GM12874 (cell line): ENCODE measurements around the gene NLN.

Experiments
- CTCF ChIP-seq: IDR thresholded peaks from 2 replicates; pipeline ENCODE4 v1.5.1; 2011; ENCODE audit warnings: low read depth, mild to moderate bottlenecking, control low read depth, low read length, moderate library complexity; ENCODE audit not compliant: insufficient read depth

NLN gene

GRCh38 chr5:65831276-65831675 lies 109.3 kb downstream of the NLN start:
- no peak for TF ChIP-seq CTCF

GRCh38 chr5:65832152-65832551 lies 110.1 kb downstream of the NLN start:
- no peak for TF ChIP-seq CTCF

GRCh38 chr5:65832603-65833228 lies 110.7 kb downstream of the NLN start:
- TF ChIP-seq CTCF: no peak

- no peak for TF ChIP-seq CTCF
Measured at GRCh38 chr5:65833780-65834179, 111.8 kb downstream of the NLN start.

- TF ChIP-seq CTCF: no peak
Measured at GRCh38 chr5:65834306-65834705, 112.3 kb downstream of the NLN start.

GRCh38 chr5:65835191-65835590 lies 113.2 kb downstream of the NLN start:
- no peak for TF ChIP-seq CTCF

- TF ChIP-seq CTCF: no peak
Measured at GRCh38 chr5:65837139-65837538, 115.1 kb downstream of the NLN start.

GRCh38 chr5:65840071-65840470 lies 118.1 kb downstream of the NLN start:
- no peak for TF ChIP-seq CTCF
